H9 (cell line): ENCODE results near the gene CISD2. TPM values are rescaled to one million over a fixed set of nuclear protein-coding genes. Genes with fewer than 3 reads are reported as not detected.

Experiments
- DNase-seq: peaks from one replicate; pipeline ENCODE4 v3.0.0-alpha.2; 2017
- H2AFZ ChIP-seq: one replicate; pipeline ENCODE4 v1.6.1; 2013; ENCODE audit warnings: mild to moderate bottlenecking, low read length, control low read depth, moderate library complexity
- H2AK5ac ChIP-seq: 2 replicates; pipeline ENCODE4 v1.6.1; 2013; ENCODE audit warnings: low read length, control low read depth, mixed read lengths; ENCODE audit not compliant: insufficient read length
- H2BK120ac ChIP-seq: one replicate; pipeline ENCODE4 v1.6.1; 2013; ENCODE audit warnings: low read depth, mild to moderate bottlenecking, low read length, control low read depth, inconsistent platforms; ENCODE audit not compliant: poor library complexity, severe bottlenecking
- H2BK12ac ChIP-seq: 2 replicates; pipeline ENCODE4 v1.6.1; 2013; ENCODE audit warnings: low read length, control low read depth, mixed read lengths, low read depth; ENCODE audit not compliant: insufficient read length
- H2BK15ac ChIP-seq: 2 replicates; pipeline ENCODE4 v1.6.1; 2013; ENCODE audit warnings: low read depth, low read length, control low read depth
- H2BK20ac ChIP-seq: one replicate; pipeline ENCODE4 v1.6.1; 2013; ENCODE audit warnings: low read depth, mild to moderate bottlenecking, low read length, control low read depth, inconsistent platforms; ENCODE audit not compliant: poor library complexity, severe bottlenecking
- H2BK5ac ChIP-seq: 2 replicates; pipeline ENCODE4 v1.6.1; 2013; ENCODE audit warnings: low read length, control low read depth, mixed read lengths; ENCODE audit not compliant: insufficient read length
- H3K14ac ChIP-seq: 2 replicates; pipeline ENCODE4 v1.6.1; 2013; ENCODE audit warnings: low read length, control low read depth; ENCODE audit not compliant: insufficient read depth
- H3K18ac ChIP-seq: 2 replicates; pipeline ENCODE4 v1.6.1; 2013; ENCODE audit warnings: low read depth, mild to moderate bottlenecking, mixed read lengths, low read length, control low read depth; ENCODE audit not compliant: insufficient read length
- H3K23ac ChIP-seq: 2 replicates; pipeline ENCODE4 v1.6.1; 2013; ENCODE audit warnings: low read length, control low read depth, mixed read lengths, low read depth; ENCODE audit not compliant: insufficient read length
- H3K23me2 ChIP-seq: 2 replicates; pipeline ENCODE4 v1.6.1; 2013; ENCODE audit warnings: low read depth, mild to moderate bottlenecking, mixed read lengths, low read length, control low read depth; ENCODE audit not compliant: insufficient read length, poor library complexity, severe bottlenecking
- H3K27ac ChIP-seq: 2 replicates; pipeline ENCODE4 v1.5.1; 2013; ENCODE audit warnings: low read length, control low read depth, mixed read lengths, low read depth; ENCODE audit not compliant: insufficient read length
- H3K27me3 ChIP-seq: 2 replicates; pipeline ENCODE4 v1.6.1; 2013; ENCODE audit warnings: low read length, control low read depth, inconsistent platforms; ENCODE audit not compliant: insufficient read depth
- H3K4ac ChIP-seq: 2 replicates; pipeline ENCODE4 v1.6.1; 2013; ENCODE audit warnings: low read depth, mild to moderate bottlenecking, control low read depth, inconsistent platforms, low read length, moderate library complexity
- H3K4me1 ChIP-seq: 2 replicates; pipeline ENCODE4 v1.6.1; 2013; ENCODE audit warnings: low read length, control low read depth, inconsistent platforms; ENCODE audit not compliant: insufficient read depth
- H3K4me2 ChIP-seq: 2 replicates; pipeline ENCODE4 v1.6.1; 2013; ENCODE audit warnings: low read length, control low read depth, mixed read lengths; ENCODE audit not compliant: insufficient read length, insufficient read depth
- H3K56ac ChIP-seq: 2 replicates; pipeline ENCODE4 v1.6.1; 2013; ENCODE audit warnings: low read depth, mild to moderate bottlenecking, mixed read lengths, low read length, control low read depth; ENCODE audit not compliant: insufficient read length
- H3K79me1 ChIP-seq: 2 replicates; pipeline ENCODE4 v1.6.1; 2013; ENCODE audit warnings: low read depth, mild to moderate bottlenecking, moderate library complexity, low read length, control low read depth, inconsistent platforms; ENCODE audit not compliant: insufficient read depth, poor library complexity, severe bottlenecking
- H3K79me2 ChIP-seq: 2 replicates; pipeline ENCODE4 v1.6.1; 2013; ENCODE audit warnings: low read length, control low read depth, inconsistent platforms; ENCODE audit not compliant: insufficient read depth
- H3K9ac ChIP-seq: 2 replicates; pipeline ENCODE4 v1.6.1; 2013; ENCODE audit warnings: low read length, control low read depth, mixed read lengths; ENCODE audit not compliant: insufficient read length; ENCODE audit errors: extremely low read depth
- H3K9me3 ChIP-seq: one replicate; pipeline ENCODE4 v1.6.1; 2013; ENCODE audit warnings: low read depth, low read length, inconsistent platforms; ENCODE audit not compliant: control insufficient read depth
- H3T11ph ChIP-seq: one replicate; pipeline ENCODE4 v1.6.1; 2013; ENCODE audit warnings: mild to moderate bottlenecking, low read length, control low read depth, inconsistent platforms
- H4K20me1 ChIP-seq: one replicate; pipeline ENCODE4 v1.6.1; 2013; ENCODE audit not compliant: control insufficient read depth, insufficient read length, insufficient read depth
- H4K5ac ChIP-seq: 2 replicates; pipeline ENCODE4 v1.6.1; 2013; ENCODE audit warnings: low read depth, mild to moderate bottlenecking, mixed read lengths, low read length, control low read depth; ENCODE audit not compliant: insufficient read length
- H4K8ac ChIP-seq: replicated peaks from 2 replicates; pipeline ENCODE4 v1.6.1; 2013; ENCODE audit warnings: low read length, control low read depth, mixed read lengths, low read depth; ENCODE audit not compliant: insufficient read length
- H4K91ac ChIP-seq: 2 replicates; pipeline ENCODE4 v1.6.1; 2013; ENCODE audit warnings: low read depth, mild to moderate bottlenecking, moderate library complexity, mixed read lengths, low read length, control low read depth; ENCODE audit not compliant: insufficient read length
- H3K27ac Mint-ChIP-seq, 3 experiments: 2 replicates in 2 of 3; 3 replicates in 1 of 3; pipeline ENCODE4 v1.8.0; 2020 to 2021; ENCODE audit warnings: mixed read lengths in 3 of 3, mild to moderate bottlenecking in 1 of 3, moderate library complexity in 1 of 3
- H3K27me3 Mint-ChIP-seq: 2 replicates; pipeline ENCODE4 v1.8.0; 2021; ENCODE audit warnings: low read depth, mild to moderate bottlenecking, moderate library complexity, mixed read lengths
- H3K36me3 Mint-ChIP-seq, 3 experiments: 2 replicates in 2 of 3; 3 replicates in 1 of 3; pipeline ENCODE4 v1.8.0; 2020 to 2021; ENCODE audit warnings: low read depth in 3 of 3, mixed read lengths in 3 of 3; ENCODE audit not compliant: insufficient read depth in 1 of 3
- H3K4me1 Mint-ChIP-seq, 2 experiments: 2 replicates each; pipeline ENCODE4 v1.8.0; 2020; ENCODE audit warnings: mixed read lengths in 2 of 2
- H3K4me3 Mint-ChIP-seq, 2 experiments: 2 replicates in 1 of 2; 3 replicates in 1 of 2; pipeline ENCODE4 v1.8.0; 2020 to 2021; ENCODE audit warnings: mild to moderate bottlenecking in 2 of 2, mixed read lengths in 2 of 2, moderate library complexity in 1 of 2
- H3K9me3 Mint-ChIP-seq, 2 experiments: 2 replicates in 1 of 2; 3 replicates in 1 of 2; pipeline ENCODE4 v1.8.0; 2020; ENCODE audit warnings: mild to moderate bottlenecking in 2 of 2, mixed read lengths in 2 of 2, moderate library complexity in 1 of 2
- CTCF ChIP-seq: fragments of 200-600 bp; sonication (generic); conservative IDR thresholded peaks from 3 replicates; pipeline ENCODE4 v1.8.0; 2021; ENCODE audit warnings: antibody characterized with exemption, mild to moderate bottlenecking
- WGBS: extraction: QIAGEN DNeasy Blood & Tissue Kit; methylation state at CpG from one replicate; pipeline ENCODE4 v1.1.7; 2013; ENCODE audit warnings: missing lambda C conversion rate, low lambda C conversion rate, mixed read lengths; ENCODE audit not compliant: insufficient read length; ENCODE audit errors: extremely low coverage; 5-methylcytosine and 5-hydroxymethylcytosine counted together
- total RNA-seq: library from RNA; stranded (reverse); gene quantifications from 2 replicates; pipeline ENCODE4 v1.2.1, GENCODE V29; 2021

CISD2 gene
- total RNA-seq, 1 experiment from 2014 or later, result 45.6 TPM

GRCh38 chr4:102867278-102868152 lies 1.3 kb upstream of the CISD2 start:
- no peak overlapping the region for H3K14ac ChIP-seq
- no peaks in the 10 kb centered on the region for H3K9me3 ChIP-seq
- no peak overlapping the region for H3K4ac ChIP-seq
- no peak overlapping the region for H2BK20ac ChIP-seq
- Mint-ChIP-seq H3K36me3 (peaks cover 6 to 9% (median 9%) of the 10 kb centered on the region in 3 experiments), H3K27ac (peak overlapping the region in 1 of 3 experiments; percentile 98; a peak in 1 of 7 replicates), H3K27me3 (no peaks in the 10 kb centered on the region), H3K4me1 (peaks cover 37 to 52% of the 10 kb centered on the region in 2 experiments), H3K4me3 (peak overlapping the region; percentile 84), H3K9me3 (no peaks in the 10 kb centered on the region; a peak in 2 of 5 replicates)
- no peak overlapping the region for H3K56ac ChIP-seq
- no CpG with 5 or more reads among the region's 12 CpGs for WGBS
- no peak for TF ChIP-seq CTCF
- no peaks in the 10 kb centered on the region for H3K79me1 ChIP-seq
- H3K18ac ChIP-seq, result no peak overlapping the region
- H2AFZ ChIP-seq, result no peak overlapping the region
- H3K27me3 ChIP-seq, result no peaks in the 10 kb centered on the region
- peak overlapping the region; percentile 46 for H3K9ac ChIP-seq
- no peak for DNase-seq
- no peak overlapping the region for H2BK12ac ChIP-seq
- H3K79me2 ChIP-seq, result peaks cover 2% of the 10 kb centered on the region; the same call in 1 of the 2 replicates
- peaks cover 7% of the 10 kb centered on the region for H3K23me2 ChIP-seq
- H2BK5ac ChIP-seq, result no peak overlapping the region
- H3K23ac ChIP-seq, result no peak overlapping the region
- peak overlapping the region; percentile 93 for H3K4me2 ChIP-seq
- H3K27ac ChIP-seq, result no peak overlapping the region
- H2AK5ac ChIP-seq, result no peak overlapping the region
- no peaks in the 10 kb centered on the region for H3K4me1 ChIP-seq
- H4K20me1 ChIP-seq, result no peaks in the 10 kb centered on the region
- H4K91ac ChIP-seq, result no peak overlapping the region
- H3T11ph ChIP-seq, result no peak overlapping the region
- no peak overlapping the region for H2BK15ac ChIP-seq
- no peak overlapping the region for H4K5ac ChIP-seq
- no peak overlapping the region for H4K8ac ChIP-seq
- no peak overlapping the region for H2BK120ac ChIP-seq
